Transverse colon (tissue), 4 donors: ENCODE data around the gene PCSK5. TPM values are rescaled to one million over a fixed set of nuclear protein-coding genes. Genes with fewer than 3 reads are reported as not detected.

ENCODE experiments used
- DNase-seq: peaks from one replicate; pipeline ENCODE4 v3.0.0-alpha.2; 2019
- H3K27ac ChIP-seq, 4 donors: fragments of 200-600 bp; sonication (generic); 2 replicates each; pipeline ENCODE4 v1.5.1; 2016 to 2018; ENCODE audit warnings: inconsistent platforms in 4 of 4
- H3K27me3 ChIP-seq: fragments of 200-600 bp; sonication (generic); 2 replicates; pipeline ENCODE4 v1.5.1; 2017; ENCODE audit warnings: inconsistent platforms
- H3K36me3 ChIP-seq, 4 donors: fragments of 200-600 bp; sonication (generic); 2 replicates each; pipeline ENCODE4 v1.5.1; 2017 to 2019; ENCODE audit warnings: inconsistent platforms in 4 of 4
- H3K4me1 ChIP-seq, 4 donors: fragments of 200-600 bp; sonication (generic); 2 replicates each; pipeline ENCODE4 v1.5.1; 2017 to 2020; ENCODE audit warnings: inconsistent platforms in 4 of 4
- H3K4me3 ChIP-seq, 4 donors: fragments of 200-600 bp; sonication (generic); 1 replicate in 1 of 4; 2 replicates in 3 of 4; pipeline versions ENCODE4 v1.5.1 to v1.6.1; 2017 to 2019; ENCODE audit warnings: inconsistent platforms in 4 of 4
- H3K9me3 ChIP-seq, 2 donors: fragments of 200-600 bp; sonication (generic); 2 replicates each; pipeline ENCODE4 v1.5.1; 2017 to 2019; ENCODE audit warnings: inconsistent platforms in 2 of 2
- EP300 ChIP-seq: sonication (generic); formaldehyde crosslinking; IDR thresholded peaks from one replicate; pipeline ENCODE4 v1.6.1; 2017; ENCODE audit warnings: antibody characterized with exemption, low read depth
- POLR2A ChIP-seq: fragments of 450-650 bp; IDR thresholded peaks from one replicate; pipeline ENCODE4 v1.6.1; 2016; ENCODE audit warnings: antibody characterized with exemption, mild to moderate bottlenecking, moderate library complexity
- POLR2AphosphoS5 ChIP-seq, 3 donors: sonication (generic); formaldehyde crosslinking; IDR thresholded peaks; one replicate each; pipeline ENCODE4 v1.6.1; 2016; ENCODE audit warnings: antibody characterized with exemption in 3 of 3
- WGBS, 2 donors: methylation state at CpG; one replicate each; pipeline ENCODE4 v1.1.5; 2018; ENCODE audit warnings: low coverage in 1 of 2; 5-methylcytosine and 5-hydroxymethylcytosine counted together
- in situ Hi-C, 4 donors: fragments of 200-750 bp; cut with MboI; loops; one replicate each; pipeline versions ENCODE4 v1.15.0 to v1.15.1; 2017; ENCODE audit warnings: low sequenced_read_pairs in 3 of 4, low pct_ligation_motif_present in 1 of 4, low pct_unique_long_range_greater_than_20kb in 1 of 4
- intact Hi-C: fragments of 100-400 bp; cut with DNase I; formaldehyde crosslinking; loops from one replicate; pipeline ENCODE4 v1.15.1; 2023; ENCODE audit warnings: low total_unique reads
- total RNA-seq, 4 donors: library from RNA; depleted of rRNA; stranded (reverse); fragments of >200 nt; gene quantifications; one replicate each; pipeline ENCODE4 v1.1.0, GENCODE V29; 2016
- TF ChIP-seq, protein P1 (sequence below), 5 experiments: fragments of 200-600 bp in 3 of 5; fragments of 450-650 bp in 2 of 5; sonication (generic) in 3 of 5; IDR thresholded peaks; 1 replicate in 2 of 5; 2 replicates in 3 of 5; pipeline ENCODE4 v1.5.1; 2016 to 2017; ENCODE audit warnings: antibody characterized with exemption in 5 of 5, inconsistent platforms in 3 of 5, mild to moderate bottlenecking in 2 of 5, moderate library complexity in 1 of 5

The PCSK5 gene
- total RNA-seq, 4 donors from 2014 or later, result 110 to 248 (median 127) TPM

DNA sequence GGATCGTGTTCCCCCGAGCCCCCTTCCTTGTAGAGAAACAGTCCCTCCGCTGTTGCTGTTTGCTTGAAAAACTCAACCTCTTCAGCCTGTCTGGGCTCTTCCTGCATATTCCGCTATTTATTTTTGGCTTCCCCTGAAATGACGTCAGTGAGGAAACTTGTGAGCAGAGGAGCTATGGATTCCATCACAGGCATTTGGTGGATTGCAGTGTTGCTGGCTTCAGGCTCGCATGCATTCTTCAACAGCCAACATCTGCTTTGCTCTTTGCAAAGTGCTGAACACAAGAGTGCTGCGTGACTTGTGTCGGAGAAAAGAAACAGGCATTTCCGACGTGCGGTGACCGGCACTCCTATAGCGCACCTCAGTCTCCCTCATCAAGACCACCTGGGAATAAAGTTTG is 271.1 kb downstream of the PCSK5 start:
- TF ChIP-seq POLR2AphosphoS5 (IDR thresholded peaks at IDR 0.05) (peak in 2 of 3 donors; percentile 20 to 37), POLR2A (no peak), EP300 (no peak)
- TF ChIP-seq, protein P1, sequence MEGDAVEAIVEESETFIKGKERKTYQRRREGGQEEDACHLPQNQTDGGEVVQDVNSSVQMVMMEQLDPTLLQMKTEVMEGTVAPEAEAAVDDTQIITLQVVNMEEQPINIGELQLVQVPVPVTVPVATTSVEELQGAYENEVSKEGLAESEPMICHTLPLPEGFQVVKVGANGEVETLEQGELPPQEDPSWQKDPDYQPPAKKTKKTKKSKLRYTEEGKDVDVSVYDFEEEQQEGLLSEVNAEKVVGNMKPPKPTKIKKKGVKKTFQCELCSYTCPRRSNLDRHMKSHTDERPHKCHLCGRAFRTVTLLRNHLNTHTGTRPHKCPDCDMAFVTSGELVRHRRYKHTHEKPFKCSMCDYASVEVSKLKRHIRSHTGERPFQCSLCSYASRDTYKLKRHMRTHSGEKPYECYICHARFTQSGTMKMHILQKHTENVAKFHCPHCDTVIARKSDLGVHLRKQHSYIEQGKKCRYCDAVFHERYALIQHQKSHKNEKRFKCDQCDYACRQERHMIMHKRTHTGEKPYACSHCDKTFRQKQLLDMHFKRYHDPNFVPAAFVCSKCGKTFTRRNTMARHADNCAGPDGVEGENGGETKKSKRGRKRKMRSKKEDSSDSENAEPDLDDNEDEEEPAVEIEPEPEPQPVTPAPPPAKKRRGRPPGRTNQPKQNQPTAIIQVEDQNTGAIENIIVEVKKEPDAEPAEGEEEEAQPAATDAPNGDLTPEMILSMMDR (IDR thresholded peaks at IDR 0.05), result no peak
- Histone ChIP-seq H3K36me3 (peaks cover 0 to 6% (median 2%) of the 10 kb centered on the region in 4 donors), H3K27ac (peak overlapping the region; percentile 7 to 65 (median 42)), H3K9me3 (no peaks in the 10 kb centered on the region), H3K4me1 (peaks cover 0 to 12% (median 4%) of the 10 kb centered on the region in 4 donors), H3K4me3 (no peak overlapping the region), H3K27me3 (no peaks in the 10 kb centered on the region)
- intact Hi-C loops (no loop called here), in situ Hi-C loops (no loop called here)
- WGBS, 2 donors, result 73 to 78% methylated on average over 10 to 13 of the region's 13 CpGs
- no peak for DNase-seq

GRCh38 chr9:76162086-76162730 is 271.7 kb downstream of the PCSK5 start:
- Histone ChIP-seq H3K27ac (peak overlapping the region; percentile 7 to 65 (median 42)), H3K4me3 (no peak overlapping the region), H3K9me3 (no peaks in the 10 kb centered on the region), H3K4me1 (peaks cover 0 to 12% (median 4%) of the 10 kb centered on the region in 4 donors), H3K36me3 (peaks cover 0 to 6% (median 2%) of the 10 kb centered on the region in 4 donors), H3K27me3 (no peaks in the 10 kb centered on the region)
- TF ChIP-seq POLR2A, result no peak
- TF ChIP-seq, protein P1 (IDR thresholded peaks at IDR 0.05), result no peak
- no peak for TF ChIP-seq EP300
- no peak for TF ChIP-seq POLR2AphosphoS5 (IDR thresholded peaks at IDR 0.05)
- DNase-seq, result no peak
- 61 to 75% methylated on average over 1 to 4 of the region's 4 CpGs for WGBS, 2 donors
- in situ Hi-C loops, result no loop called here
- intact Hi-C loops, result no loop called here

- H3K4me3 ChIP-seq, result no peak overlapping the region
- peaks cover 0 to 12% (median 4%) of the 10 kb centered on the region in 4 donors for H3K4me1 ChIP-seq
- no peaks in the 10 kb centered on the region for H3K9me3 ChIP-seq
- peak overlapping the region in 3 of 4 donors; percentile 7 to 65 (median 61) for H3K27ac ChIP-seq
- in situ Hi-C loops (no loop called here), intact Hi-C loops (no loop called here)
- DNase-seq, result no peak
- 63 to 66% methylated on average over 2 to 11 of the region's 11 CpGs for WGBS, 2 donors
- no peaks in the 10 kb centered on the region for H3K27me3 ChIP-seq
- peaks cover 0 to 6% (median 2%) of the 10 kb centered on the region in 4 donors for H3K36me3 ChIP-seq
- no peak for TF ChIP-seq EP300
- TF ChIP-seq, protein P1 (IDR thresholded peaks at IDR 0.05), result no peak
- no peak for TF ChIP-seq POLR2AphosphoS5 (IDR thresholded peaks at IDR 0.05)
- TF ChIP-seq POLR2A, result no peak
These were observed 272.5 kb downstream of the PCSK5 start for GRCh38 chr9:76162751-76163500.

DNA sequence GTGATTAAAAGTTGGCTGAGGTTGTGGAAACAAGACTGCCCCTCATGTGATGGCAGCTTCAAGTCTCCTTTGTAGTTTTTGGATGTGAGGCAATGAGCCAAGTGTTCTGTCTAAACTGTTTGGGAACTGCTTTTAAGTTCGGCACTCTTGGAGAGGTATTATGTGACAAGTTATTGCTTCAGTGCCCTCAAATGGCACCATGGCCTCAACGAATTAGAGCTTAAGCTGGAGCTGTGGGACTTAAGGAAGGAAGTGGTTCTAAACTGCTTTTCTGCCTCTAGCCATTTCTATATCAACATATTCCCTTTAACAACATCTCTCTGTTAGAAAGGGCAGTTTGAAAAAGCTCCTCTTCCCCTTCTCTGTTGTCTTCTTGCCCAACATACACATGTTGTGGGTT is 276.1 kb downstream of the PCSK5 start:
- H3K4me1 ChIP-seq, result peaks cover 0 to 12% (median 4%) of the 10 kb centered on the region in 4 donors
- no peak overlapping the region for H3K27ac ChIP-seq
- no peak overlapping the region for H3K4me3 ChIP-seq
- no peak for DNase-seq
- no peak for TF ChIP-seq POLR2AphosphoS5 (IDR thresholded peaks at IDR 0.05)
- no peak for TF ChIP-seq POLR2A
- TF ChIP-seq, protein P1 (IDR thresholded peaks at IDR 0.05), result no peak
- TF ChIP-seq EP300, result no peak
- no peaks in the 10 kb centered on the region for H3K27me3 ChIP-seq
- in situ Hi-C loops (no loop called here), intact Hi-C loops (no loop called here)
- H3K36me3 ChIP-seq, result peaks cover 0 to 11% (median 3%) of the 10 kb centered on the region in 4 donors
- H3K9me3 ChIP-seq, result no peaks in the 10 kb centered on the region
- WGBS, 2 donors, result 60% methylated on average over 1 to 2 of the region's 2 CpGs
